Stimulated activated naive CD4-positive, alpha-beta T cell treated with Interleukin-2 at 50 U/mL for 16 hours (primary cell): ENCODE data around the gene DIS3.
A peak's percentile ranks its signal among the peaks of the same experiment; 100 is the strongest.
"Not testable (repeated sequence)": the region's sequence is repeated elsewhere in the genome, so short reads cannot be mapped to it uniquely, and the experiment has no call there.

Experiments
- DNase-seq: peaks from one replicate; lab custom pipeline; 2025; lab: John Stamatoyannopoulos, UW

DIS3 gene

GRCh38 chr13:72740015-72740414 lies 41.7 kb downstream of the DIS3 start:
- no peak for DNase-seq

DNA sequence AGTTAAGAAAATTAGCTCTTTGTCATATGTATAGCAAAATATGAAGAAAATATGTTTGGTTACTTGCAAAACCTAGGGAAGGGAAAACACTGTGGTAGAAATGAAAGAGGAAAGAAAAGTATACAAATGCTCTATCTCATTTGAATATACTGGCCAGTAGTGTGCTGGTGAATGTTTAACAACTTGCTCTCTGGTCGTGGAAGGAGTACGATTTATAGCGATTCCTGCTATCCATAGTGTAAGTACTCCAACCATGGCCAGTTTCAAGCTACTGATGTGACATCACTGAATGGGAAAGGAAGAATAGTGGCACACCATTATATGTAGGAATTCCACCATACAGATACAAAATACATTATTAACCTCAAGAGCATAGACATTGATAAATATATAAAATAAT lies 44.7 kb downstream of the DIS3 start:
- no peak for DNase-seq

GRCh38 chr13:72728290-72728605 lies 53.5 kb downstream of the DIS3 start:
- DNase-seq: no peak

DNA sequence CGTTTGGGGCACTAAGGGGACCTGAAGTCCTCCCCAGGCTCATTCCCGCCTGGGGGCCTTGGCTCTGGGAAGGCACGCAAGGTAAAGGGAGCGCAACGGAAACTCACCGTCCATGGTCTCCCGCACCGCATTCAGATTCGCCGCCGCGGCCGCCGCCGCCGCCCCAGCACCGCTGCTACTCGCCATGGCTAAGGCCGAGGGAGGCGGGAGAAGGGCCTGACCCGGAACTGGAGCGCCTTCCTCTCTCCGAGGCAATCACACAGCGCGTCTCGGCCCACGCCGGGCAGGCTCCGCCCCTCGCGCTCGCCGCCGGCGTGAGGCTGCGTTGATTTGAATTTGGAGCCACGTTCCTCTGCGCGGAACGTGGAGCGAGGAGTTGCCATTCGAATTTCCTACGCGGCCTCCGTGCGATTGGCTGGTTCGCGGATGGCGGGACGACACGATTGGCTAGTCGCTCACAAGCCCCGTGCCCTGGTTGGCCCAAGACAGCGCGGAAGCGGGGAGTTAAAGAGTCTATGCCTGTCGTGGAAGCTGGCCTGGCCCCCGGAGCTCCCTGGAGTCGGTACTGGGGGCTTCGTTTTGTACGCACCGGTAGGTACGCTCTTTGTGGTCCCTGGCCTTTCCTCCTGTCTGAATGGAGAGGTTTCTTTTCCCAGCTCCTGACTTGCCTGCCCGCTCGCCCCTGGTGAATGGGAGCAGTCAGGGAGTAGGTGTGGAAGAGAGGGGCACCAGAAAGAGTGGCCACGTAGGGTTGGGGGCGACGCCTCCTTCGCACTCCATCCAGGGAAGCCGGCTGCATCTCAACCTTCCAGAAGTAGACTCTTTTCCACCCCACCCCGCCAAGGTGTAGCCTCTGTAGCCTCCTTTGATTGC lies 54.0 kb downstream of the DIS3 start, which contains the start of the genes BORA and MZT1:
Gene BORA (plus strand): TSS at position 507 of the 873 bp plus-strand sequence. CDS start 1,018 bp downstream, outside the sequence.
Gene MZT1 (minus strand): TSS at position 213 of the 873 bp plus-strand sequence. CDS start 27 bp downstream, at position 186.
- DNase-seq: peak; percentile 96

DNA sequence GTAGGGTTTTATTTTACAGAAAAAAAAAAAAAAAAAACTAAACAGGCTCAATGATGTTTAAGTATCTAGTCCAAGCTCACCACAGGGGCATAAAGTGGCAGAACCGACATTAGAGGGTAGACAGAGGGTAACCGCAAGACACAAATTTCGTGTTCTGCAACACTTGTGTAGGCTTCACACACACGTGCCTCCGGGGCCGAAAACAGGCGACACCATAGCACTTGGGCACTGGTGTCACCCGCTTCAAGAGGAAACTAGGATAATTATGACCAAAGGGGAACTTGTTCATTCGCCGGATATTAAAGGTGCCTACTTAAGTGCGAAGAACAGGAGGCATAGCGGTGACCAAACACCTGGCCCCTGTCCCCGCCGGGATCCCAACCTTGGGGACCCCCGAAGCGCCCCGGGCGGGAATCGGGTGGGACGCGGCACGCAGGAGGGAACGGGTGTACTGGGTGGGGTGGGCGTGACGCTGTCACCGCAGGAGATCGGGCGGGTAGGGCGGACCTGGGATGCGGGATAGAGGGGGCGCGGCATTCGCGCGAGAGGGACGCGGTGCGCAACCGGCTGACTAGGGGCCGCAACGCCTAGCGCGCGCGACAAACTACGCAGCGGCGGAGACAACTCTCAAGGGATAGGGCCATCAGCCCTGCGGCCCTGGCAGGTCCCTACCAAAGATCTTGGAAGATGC lies 54.8 kb downstream of the DIS3 start:
- peak; percentile 36 for DNase-seq

DNA sequence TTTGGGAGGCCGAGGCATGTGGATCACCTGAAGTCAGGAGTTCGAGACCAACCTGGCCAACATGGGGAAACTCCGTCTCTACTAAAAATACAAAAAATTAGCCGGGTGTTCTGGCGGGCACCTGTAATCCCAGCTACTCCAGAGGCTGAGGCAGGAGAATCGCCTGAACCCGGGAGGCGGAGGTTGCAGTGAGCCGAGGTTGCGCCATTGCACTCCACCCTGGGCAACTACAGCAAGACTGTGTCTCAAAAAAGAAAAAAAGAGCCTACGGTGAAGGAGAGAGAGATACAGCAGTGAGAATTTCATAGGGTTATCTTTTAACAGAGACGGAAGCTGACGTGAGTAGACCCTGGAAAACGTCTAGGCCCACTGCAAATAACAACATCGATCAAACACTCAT lies 55.5 kb downstream of the DIS3 start:
- DNase-seq: not testable (repeated sequence)

DNA sequence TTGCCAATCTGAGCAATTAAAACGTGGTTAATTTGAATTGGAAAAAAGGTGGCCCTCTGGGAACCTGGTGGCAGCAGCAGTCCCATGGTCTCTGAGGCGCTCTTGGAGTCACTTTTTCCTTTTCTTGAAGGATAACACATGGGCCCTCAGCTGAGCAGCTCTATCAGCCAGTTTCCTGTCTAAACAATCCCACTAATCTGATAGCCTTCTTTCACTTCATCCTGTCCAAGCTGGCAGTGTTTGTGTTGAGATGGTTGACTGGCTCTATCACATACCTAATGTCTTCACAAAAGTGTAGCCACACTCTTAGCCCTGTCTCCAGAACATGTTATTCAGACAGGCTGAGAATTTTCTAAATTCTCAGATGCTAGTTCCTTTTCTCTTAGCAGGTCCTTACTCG lies 64.9 kb downstream of the DIS3 start:
- no peak for DNase-seq
